ENCODE results near the gene PHF1.

DNA sequence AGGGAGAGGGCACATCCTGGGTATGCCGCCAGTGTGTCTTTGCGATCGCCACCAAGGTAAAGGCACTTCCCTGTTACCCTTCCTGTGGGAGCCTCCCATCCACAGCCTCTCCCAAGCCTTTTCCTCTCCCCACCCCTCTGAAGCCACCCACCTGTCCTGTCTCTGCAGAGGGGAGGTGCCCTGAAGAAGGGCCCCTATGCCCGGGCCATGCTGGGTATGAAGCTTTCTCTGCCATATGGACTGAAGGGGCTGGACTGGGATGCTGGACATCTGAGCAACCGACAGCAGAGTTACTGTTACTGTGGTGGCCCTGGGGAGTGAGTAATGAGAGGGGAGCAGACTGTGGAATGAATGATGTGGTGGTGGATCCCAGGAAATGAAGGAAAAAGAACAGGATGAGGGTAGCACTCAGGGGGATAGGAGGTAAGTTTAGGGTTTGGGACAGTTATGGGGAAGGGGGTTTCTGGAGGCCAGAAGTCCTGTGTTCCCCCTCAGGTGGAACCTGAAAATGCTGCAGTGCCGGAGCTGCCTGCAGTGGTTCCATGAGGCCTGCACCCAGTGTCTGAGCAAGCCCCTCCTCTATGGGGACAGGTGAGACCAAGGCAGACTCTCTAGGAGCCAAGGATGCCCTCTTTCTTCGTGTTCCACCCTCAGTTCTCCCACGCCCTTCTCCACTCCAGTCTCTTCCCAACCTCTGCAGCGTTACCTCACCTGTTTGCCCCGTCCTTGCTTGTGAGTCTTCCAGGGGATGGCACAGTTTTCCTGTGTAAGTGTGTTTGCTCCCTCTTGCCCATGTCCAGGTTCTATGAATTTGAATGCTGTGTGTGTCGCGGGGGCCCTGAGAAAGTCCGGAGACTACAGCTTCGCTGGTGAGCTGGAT, 2.7 kb downstream of the PHF1 start:
- TF ChIP-seq, protein P1, sequence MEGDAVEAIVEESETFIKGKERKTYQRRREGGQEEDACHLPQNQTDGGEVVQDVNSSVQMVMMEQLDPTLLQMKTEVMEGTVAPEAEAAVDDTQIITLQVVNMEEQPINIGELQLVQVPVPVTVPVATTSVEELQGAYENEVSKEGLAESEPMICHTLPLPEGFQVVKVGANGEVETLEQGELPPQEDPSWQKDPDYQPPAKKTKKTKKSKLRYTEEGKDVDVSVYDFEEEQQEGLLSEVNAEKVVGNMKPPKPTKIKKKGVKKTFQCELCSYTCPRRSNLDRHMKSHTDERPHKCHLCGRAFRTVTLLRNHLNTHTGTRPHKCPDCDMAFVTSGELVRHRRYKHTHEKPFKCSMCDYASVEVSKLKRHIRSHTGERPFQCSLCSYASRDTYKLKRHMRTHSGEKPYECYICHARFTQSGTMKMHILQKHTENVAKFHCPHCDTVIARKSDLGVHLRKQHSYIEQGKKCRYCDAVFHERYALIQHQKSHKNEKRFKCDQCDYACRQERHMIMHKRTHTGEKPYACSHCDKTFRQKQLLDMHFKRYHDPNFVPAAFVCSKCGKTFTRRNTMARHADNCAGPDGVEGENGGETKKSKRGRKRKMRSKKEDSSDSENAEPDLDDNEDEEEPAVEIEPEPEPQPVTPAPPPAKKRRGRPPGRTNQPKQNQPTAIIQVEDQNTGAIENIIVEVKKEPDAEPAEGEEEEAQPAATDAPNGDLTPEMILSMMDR (IDR thresholded peaks at IDR 0.05; ENCODE audit: low read depth, low read length) = no peak
- TF ChIP-seq, protein P2, sequence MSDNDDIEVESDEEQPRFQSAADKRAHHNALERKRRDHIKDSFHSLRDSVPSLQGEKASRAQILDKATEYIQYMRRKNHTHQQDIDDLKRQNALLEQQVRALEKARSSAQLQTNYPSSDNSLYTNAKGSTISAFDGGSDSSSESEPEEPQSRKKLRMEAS (IDR thresholded peaks at IDR 0.05; ENCODE audit: low read depth, low read length) = no peak

Data from NB4 (cell line).